Inflammatory macrophage treated with lipopolysaccharide for 4 hours (primary cell): ENCODE measurements around the gene ARHGEF19.
"Not testable (repeated sequence)": the region's sequence is repeated elsewhere in the genome, so short reads cannot be mapped to it uniquely, and the experiment has no call there.

ENCODE experiments used
- DNase-seq: peaks from one replicate; pipeline ENCODE4 v3.0.0-alpha.2; 2020

Gene ARHGEF19

DNA sequence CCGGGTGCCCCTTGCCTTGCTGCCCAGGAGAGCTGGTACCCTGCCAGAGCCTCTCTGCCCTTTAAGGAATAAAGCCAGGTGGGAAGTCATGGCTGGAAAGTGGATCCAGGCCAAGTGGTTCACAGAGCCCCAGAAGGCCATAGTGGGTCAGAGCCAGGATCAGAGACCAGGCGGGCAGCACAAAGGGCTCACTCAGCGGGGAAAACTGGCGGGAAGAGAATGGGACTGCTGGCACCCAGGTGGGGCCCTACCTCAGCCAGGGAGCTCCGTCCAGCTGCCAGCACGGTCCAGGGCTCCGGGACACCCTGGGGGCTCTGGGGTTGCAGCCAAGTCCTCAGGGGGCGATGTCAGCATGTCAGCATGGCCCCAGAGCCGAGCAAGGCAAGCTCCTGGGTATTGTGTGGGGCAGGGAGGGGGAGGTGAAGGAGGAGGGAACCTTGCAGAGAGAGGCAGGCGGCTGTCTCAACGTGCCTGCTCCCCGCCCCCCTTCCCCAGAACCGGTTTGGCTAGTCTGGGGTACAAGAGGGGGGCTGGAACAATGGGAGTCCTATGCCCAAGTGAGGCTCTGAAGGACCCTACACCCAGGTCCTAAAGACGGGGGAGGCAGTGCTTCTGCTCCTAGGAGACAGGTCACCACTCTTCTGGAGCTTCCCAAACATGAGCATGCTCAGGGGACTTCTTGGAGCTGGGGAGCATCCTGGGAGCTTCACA lies at the start of gene ARHGEF19:
ARHGEF19 (minus strand) TSS at position 402 of the 711 bp plus-strand sequence. CDS start 3,598 bp downstream, outside the sequence.
- DNase-seq: no peak

DNA sequence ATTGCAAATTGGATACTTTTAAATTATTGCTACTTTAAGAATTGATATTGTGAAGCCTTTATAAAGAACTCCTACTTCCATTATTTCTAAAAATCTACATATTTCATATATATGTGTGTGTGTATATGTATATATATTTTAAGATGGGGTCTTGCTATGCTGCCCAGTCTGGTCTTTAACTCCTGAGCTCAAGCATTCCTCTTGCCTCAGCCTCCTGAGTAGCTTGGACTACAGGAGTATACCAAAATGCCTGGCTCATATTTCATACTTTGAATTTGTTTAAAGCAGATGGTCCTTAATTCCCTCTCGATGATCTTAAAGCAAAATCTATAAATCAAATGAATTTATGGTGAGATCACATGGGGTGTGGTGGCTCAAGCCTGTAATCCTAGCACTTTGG lies 49.6 kb upstream of the ARHGEF19 start:
- no peak for DNase-seq

DNA sequence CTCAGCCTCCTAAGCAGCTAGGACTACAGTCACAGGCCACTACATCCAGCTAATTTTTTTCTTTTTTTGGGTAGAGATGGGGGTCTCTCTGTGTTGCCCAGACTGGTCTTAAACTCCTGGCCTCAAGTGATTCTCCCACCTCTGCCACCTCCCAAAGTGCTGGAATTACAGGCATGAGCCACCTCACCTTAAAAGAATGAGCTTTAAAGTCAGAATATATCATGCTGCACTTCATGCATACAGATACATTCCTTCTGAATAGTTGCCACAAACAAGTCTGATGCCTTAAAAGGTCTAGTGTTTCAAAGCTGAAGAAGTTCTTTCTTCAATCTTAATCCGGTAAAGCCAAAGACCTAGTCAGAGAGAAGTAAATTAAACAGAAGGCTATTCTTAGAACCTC lies 48.4 kb upstream of the ARHGEF19 start:
- DNase-seq: no peak

DNA sequence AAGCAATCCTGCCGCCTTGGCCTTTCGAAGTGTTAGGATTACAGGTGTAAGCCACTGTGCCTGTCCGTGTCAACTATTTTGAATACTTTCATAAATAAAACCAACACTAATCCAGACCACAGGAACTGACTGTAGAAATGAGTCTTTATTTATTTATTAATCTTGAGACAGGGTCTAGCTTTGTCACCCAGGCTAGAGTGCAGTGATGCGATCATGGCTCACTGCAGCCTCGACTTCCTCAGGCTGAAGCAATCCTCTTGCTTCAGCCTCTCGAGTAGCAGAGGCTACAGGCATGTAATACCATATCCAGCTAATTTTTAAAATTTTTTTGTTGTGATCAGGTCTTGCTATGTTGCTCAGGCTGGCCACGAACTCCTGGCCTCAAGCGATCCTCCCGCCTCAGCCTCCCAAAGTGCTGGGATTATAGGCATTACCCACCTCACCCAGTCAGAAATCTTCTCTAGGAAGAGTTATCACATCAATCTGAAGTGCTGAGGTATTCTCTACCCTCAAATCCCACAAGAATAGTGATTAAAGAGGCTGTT lies 46.2 kb upstream of the ARHGEF19 start:
- peak; percentile 21 for DNase-seq

DNA sequence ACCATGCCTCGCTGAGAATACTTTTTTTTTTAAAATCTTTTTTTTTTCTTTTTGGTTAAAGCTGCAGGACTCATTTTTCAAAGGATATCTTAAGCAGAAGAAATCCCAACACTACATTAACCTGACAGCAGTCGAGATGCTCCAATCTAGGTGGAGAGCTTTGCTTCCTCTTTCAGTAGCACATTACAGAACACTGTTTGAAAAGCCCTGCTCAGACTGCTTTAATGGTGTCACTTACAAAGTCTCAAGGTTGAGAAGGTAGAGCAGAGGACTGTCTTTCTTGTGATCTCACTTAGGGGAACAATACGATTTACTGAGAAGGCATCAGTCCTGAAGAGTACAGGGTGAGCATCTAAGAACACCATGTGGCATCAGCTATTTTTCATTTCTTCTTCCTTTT lies 45.5 kb upstream of the ARHGEF19 start:
- DNase-seq: no peak

DNA sequence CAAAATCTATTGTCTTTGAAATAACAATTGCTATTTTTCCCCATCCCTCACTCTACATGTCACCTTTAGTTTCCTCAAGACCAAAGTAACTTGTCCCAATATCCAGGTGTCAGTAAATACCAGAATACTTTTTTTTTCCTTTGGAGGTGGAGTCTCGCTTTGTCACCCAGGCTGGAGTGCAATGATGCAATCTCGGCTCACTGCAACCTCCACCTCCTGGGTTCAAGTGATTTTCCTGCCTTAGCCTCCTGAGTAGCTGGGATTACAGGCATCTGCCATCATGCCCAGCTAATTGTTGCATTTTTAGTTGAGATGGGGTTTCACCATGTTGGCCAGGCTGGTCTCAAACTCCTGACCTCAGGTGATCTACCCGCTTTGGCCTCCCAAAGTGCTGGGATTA lies 45.1 kb upstream of the ARHGEF19 start:
- DNase-seq: not testable (repeated sequence)

DNA sequence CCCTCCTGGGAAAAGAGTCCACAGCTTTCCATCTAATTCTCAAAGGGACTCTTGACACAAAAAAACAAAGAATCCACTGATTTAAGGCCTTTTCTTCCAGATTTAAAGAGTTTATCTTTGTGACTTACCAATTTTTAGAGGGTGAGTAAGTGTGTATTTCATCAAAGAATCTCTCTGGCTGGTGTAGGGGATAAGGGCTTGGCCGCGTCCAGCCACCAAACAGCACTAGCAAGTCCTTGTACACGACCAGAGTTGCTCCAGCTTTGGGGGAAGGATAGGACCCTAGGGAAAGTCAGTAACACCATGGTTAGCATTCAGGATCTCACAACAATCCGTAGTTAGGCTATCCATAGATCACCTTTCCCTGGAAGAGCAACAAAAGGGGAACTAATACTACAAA lies 44.0 kb upstream of the ARHGEF19 start:
- DNase-seq: no peak

DNA sequence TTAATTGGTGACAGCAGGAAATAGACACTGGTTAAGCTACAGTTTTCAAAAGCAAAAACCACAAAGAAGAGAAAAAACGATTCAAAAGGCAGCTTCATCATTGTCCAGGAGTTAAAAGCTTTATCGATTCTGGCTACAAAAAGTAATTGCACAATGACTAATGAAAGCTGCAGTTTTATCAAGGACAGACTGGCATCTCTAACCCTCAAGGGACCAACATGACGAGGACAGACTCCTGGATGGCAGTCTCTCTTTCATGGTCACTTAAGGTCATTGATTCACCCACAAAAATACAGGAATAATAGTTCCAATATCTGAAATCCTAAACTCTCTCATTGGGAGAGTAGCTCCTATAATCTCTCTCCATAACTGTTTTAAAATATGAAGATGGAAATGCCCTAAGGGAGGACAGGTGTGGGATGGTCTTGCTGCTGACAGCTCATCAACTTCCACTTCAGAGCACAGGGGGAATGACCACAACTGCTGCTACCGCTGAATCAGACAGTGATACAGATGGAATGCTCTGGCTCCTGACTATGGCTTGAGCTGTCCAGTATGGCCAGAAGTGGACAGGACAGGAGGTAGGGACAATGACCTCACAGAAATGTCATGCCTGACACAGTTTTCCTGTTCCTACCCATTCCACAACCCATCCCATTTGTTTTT lies 41.9 kb upstream of the ARHGEF19 start:
- no peak for DNase-seq

DNA sequence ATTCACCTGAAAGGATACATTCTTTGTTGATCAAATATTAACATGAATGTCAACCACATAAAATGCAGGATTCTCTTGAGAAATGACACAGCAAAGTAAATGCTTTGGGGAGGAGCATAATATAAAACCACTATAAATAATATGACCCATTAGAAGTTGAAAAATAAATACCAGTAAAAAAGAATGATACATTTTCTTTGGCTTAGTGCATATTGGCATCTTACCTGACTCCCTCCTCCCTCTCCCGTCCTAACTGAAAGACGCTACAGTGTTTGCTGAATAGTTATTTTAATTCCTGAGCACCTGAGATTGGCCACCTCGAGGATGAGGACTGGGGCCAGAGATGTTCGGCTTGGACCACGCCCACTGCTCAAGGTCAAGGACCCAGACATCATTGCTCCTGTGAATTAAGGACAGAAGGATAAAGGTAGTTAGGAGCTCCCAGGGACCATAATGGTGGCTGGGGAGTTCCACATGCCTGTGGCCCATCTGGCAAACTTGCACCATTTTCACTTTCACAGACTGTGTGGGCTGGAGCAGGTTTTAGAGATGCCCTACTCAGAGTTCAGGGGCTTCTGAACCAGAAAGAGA lies 41.0 kb upstream of the ARHGEF19 start:
- DNase-seq: no peak

DNA sequence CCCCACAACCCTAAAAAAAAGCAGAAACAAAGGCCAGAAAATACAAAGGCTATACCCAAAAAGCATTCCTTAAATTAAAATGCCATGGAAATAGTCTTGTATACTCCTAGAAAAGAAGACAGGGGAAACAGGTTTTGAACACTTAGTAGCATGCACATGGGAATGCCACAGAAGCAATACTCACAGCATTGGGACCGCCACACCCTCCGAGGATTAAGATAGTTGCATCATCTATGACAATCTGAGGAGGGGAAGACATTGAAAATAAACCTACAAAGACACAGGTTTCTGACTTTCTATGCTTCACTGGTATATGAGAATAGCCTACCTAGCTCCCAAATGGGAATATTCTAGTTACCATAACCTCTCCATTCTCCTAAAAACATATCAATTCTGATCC lies 40.5 kb upstream of the ARHGEF19 start:
- DNase-seq: no peak

DNA sequence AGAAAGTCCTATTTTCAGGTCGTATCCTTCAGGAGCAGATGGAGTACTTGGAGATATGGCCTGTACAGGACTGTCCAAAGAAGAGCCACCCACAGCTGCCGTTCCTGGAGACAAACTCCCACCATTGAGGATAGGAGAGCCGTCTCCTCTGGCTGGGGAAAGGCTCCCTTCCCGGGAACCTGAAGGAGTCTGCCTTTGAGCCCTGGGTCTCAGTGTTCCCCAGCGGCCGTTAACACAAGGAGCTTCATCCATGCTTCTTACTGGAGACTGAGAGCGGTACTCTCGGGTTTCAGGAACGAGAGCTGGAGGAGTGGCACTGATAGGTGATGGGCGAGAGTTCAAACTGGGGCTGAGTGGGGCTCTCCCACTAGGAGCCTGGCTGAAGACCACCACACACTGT lies 38.9 kb upstream of the ARHGEF19 start:
- no peak for DNase-seq

DNA sequence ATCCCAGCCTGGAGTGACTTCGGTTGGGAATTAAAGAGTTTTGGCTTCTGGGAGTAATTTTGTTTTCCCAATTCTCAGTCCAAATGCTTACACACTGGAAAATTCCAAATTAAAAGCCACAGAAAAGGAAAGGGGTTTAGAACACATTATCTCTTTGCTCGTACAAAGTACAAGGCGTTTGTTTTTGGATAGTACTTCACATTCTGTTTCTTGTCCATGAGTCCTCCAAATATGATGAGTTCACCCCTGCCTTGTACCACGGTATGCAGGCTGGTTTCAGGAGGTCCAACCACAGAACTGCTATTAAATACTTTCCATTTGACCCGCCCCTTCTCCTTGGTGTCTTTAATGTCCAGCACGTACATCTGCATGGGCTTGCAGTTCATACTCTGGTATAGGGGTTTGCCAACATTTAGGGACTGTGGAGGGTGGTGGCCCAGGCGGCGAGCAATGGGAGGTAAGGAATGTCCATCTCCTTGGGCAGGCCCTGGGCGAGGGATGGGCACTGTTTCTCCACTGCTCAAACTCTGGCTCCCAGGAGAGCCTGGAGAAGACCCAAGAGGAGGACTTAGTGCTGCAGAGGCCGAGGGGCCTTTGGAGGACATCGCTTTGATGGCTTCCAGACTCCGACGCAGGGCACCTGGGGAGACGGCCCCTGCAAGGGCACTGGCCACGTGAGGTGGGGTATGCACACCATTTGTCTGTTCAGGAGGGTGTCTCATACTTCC lies 38.2 kb upstream of the ARHGEF19 start:
- no peak for DNase-seq

DNA sequence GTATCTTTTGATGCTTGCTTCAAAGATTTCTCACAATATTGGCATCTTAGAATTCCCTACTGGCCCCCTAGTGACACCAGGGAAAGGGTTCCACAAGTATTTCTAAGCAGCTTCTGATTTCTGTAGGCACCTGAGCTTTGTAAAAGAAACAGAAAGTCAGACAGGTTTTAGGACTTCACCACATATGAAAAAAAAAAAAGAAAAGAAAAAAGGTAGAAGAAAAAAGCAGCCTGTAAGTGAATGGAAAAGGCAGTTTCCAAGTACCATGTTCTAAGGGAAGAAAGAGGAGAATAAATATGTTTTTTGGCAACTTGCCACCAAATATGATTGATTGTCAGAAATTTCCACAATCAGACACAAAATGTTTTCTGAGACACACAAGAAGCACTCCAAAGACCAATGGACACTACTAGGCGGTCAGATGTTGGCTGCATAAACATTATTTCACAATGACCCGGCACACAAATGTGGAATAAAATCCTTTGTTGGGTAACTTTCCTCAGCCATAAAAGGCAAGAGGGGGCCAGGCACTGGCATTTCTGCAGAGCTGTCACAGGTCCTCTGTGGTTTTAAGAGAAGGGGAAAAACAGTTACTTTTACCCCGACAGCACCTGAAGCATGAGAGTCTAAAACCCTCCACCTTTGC lies 37.3 kb upstream of the ARHGEF19 start:
- peak; percentile 50 for DNase-seq

DNA sequence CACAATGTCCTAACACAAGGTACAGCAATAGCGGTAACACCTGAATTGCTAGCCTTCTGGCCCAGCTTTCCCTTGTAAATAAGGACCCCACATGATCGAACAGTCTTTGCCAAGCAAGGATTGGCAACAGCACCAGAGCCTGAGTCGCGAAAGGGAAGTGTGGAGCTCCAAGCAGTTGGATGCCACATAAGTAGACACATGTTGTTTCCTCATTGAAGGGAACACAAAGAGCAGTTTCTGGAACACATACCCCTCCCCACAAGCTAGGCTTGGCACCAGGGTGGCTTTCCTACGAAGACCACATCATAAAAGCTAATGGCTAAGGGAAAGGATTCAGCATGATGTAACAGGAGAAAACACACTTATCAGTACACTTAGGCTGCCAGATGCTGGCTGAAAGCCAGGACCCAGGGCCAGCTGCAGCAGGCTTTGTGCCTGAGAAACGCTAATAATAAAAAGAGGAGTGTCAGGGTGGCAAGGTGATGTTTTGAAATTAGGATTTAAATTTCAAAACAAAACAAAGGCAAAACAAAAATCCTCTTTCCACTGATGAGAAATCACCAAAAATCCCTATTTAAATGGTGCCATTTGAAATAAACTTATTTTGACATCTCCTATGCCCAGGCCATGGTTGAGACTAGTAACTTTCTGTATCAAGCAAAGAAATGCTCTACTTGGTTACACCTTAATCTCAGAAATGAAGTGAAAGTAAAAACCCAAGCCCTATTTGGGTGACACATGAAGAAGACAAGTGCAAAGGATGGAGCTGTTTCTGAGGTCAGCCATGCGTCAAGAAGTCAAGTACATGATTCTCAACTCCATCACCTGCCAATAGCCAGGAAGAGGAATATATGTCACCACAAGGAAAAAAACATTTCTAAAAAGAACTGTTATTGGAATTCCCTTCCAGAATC lies 36.4 kb upstream of the ARHGEF19 start:
- peak; percentile 13 for DNase-seq

DNA sequence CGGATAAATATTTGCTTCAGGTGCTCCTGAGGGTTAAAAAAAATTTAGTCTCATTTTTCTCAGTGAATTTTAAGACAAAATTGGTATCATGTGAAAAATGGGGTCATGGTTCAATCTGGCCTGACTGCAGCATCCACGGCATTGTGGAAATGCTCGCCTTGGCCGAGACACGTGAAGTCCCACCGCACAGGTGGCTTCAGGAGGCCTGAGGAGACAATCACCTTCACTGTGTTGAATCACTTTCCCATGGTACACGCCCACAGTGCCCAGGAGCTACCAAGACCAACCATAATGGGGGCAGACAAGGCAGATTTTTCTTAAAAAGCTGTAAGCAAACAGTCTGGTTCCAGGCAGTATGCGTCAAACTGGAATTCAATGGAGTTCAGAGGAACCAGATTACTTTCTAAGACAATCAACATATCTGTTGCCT lies 35.6 kb upstream of the ARHGEF19 start:
- no peak for DNase-seq

DNA sequence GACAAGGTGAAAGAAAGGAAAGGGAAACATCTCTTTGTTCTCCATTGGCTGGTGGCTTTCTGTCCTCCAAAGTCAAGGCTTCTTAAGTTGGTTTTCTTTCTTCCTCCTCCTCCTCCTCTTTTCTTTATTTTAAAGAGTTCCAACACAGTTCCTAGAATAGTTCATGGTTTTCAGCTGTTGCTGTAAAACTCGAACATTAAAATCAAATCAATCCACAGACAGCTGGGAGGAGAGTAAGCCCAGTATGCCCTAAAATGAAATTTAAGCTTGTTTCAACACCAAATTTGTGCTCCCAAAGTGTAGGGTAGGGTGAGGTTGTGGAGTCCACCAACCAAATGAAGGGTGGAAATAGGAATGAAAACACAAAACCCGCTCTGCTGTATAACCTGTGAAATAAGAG lies 35.0 kb upstream of the ARHGEF19 start:
- no peak for DNase-seq

DNA sequence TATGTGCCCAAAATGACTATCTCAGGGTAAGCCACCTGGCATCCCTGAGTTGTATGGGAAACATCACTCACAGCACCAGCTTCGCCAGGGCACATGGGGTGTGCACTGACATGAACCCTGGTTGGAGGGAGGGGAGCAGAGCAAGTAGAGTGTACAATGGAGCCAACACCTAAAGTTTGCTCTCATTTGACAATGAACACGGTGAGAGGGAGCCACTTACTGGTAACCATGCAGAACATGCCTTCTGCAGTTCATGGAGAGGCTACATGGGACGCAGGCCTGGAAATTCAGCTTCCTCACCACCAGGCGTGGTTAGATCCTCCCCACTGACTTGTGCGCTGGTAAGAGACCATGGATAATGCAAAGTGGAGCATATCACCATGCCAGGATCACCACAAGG lies 34.5 kb upstream of the ARHGEF19 start:
- DNase-seq: no peak

DNA sequence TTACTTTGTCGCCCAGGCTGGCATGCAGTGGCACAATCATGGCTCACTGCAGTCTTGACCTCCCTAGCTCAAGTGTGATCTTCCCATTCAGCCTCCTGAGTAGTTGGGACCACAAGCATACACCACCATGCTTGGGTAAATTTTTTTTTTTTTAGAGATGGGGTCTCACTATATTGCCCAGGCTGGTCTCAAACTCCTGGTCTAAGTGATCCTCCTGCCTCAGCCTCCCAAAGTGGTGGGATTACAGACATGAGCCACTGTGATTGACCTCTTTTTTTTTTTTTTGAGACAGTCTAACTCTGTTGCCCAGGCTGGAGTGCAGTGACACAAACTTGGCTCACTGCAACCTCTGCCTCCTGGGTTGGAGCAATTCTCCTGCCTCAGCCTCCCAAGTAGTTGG lies 33.8 kb upstream of the ARHGEF19 start:
- not testable (repeated sequence) for DNase-seq

DNA sequence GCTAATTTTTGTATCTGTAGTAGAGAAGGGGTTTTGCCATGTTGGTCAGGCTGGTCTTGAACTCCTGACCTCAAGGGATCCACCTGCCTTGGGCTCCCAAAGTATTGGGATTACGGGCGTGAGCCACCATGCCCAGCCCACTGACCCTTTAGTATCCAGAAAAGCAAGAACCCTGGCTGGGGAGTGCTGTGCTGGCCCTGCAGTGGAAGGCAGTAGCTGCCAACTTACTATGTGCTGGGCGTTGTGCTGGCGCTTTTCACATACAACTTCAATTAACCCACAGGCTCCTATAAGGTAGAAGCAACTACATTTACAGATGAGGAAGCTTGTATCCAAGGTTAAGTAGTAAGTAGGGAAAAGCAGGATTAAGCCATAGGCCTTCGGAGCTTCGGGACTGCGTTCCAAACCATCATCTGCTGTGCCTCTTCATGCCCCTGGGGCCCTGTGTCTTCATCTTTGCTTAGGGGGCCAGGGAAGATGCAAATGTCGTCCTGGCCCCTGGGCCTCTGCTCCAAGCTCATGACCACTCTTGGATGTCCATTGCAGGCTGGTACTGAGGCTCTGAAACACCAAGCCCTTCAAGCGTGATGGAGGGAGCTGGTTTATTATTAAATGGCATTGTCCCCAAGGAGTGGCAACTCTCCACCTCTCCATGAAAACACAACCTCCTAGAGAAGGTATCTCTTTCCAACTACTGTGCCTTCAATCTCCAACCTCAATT lies 33.2 kb upstream of the ARHGEF19 start:
- no peak for DNase-seq

DNA sequence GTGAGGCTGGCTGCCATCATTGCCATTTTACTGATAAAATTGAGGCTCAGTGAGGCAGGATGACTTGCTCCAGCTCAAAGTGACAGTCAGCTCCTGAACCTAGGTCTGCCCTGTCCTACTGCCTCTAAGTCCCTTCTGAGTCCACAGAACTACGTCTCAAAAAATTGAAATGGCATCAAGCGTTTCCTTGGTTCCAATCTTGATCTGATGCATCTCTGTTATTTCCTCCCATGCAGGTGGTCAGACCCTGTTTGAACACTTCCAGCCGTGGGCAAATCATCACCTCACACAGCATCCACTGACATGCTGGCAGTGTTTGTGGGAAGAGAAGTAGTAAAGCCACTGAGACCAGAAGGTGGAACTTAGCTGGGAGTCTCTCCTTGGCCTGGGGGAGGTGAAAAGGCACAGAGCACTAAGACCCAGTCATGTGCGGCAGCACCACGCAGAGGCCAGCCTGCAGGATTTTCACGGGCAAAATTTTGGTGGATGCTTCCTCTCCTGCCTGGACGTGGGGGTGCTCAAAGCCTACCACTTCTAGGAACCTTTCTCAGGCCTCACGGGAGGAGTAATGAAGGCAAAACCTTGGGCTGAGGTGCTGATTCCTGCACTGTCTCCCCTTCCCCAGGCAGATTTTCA lies 32.3 kb upstream of the ARHGEF19 start:
- no peak for DNase-seq
